CD14-positive monocyte (primary cell): ENCODE results near the gene COMP. TPM values are rescaled to one million over a fixed set of nuclear protein-coding genes. Genes with fewer than 3 reads are reported as not detected.

ENCODE experiments used
- DNase-seq, 3 donors: peaks; one replicate each; pipeline ENCODE4 v3.0.0-alpha.2; 2011 to 2022
- H2AFZ ChIP-seq: 2 replicates; pipeline ENCODE4 v1.6.0; 2012; ENCODE audit warnings: mild to moderate bottlenecking, low read depth, low read length, inconsistent platforms; ENCODE audit not compliant: insufficient read depth, poor library complexity, severe bottlenecking
- H3K27ac ChIP-seq, 2 donors: 1 replicate in 1 of 2; 2 replicates in 1 of 2; pipeline ENCODE4 v1.5.1; 2012 to 2013; ENCODE audit warnings: low read length in 2 of 2, control low read depth in 1 of 2, inconsistent platforms in 1 of 2, low read depth in 1 of 2, mild to moderate bottlenecking in 1 of 2
- H3K27me3 ChIP-seq, 2 donors: one replicate each; pipeline versions ENCODE4 v1.6.0 to v1.6.1; 2011 to 2013; ENCODE audit warnings: low read length in 2 of 2; ENCODE audit not compliant: control insufficient read depth in 2 of 2, insufficient read depth in 2 of 2
- H3K36me3 ChIP-seq, 2 donors: replicated peaks in 1 of 2; 1 replicate in 1 of 2; 2 replicates in 1 of 2; pipeline versions ENCODE4 v1.5.1 to v1.6.1; 2012 to 2013; ENCODE audit warnings: low read length in 2 of 2, control low read depth in 1 of 2, inconsistent platforms in 1 of 2, mild to moderate bottlenecking in 1 of 2; ENCODE audit not compliant: insufficient read depth in 2 of 2, control insufficient read depth in 1 of 2
- H3K4me1 ChIP-seq, 2 donors: 1 replicate in 1 of 2; 2 replicates in 1 of 2; pipeline versions ENCODE4 v1.5.1 to v1.6.1; 2012 to 2013; ENCODE audit warnings: low read length in 2 of 2, control low read depth in 1 of 2, inconsistent platforms in 1 of 2, mild to moderate bottlenecking in 1 of 2, moderate library complexity in 1 of 2; ENCODE audit not compliant: insufficient read depth in 2 of 2, control insufficient read depth in 1 of 2
- H3K4me2 ChIP-seq: replicated peaks from 2 replicates; pipeline ENCODE3; 2012; ENCODE audit warnings: low read length, moderate library complexity, mild to moderate bottlenecking; ENCODE audit not compliant: poor library complexity, severe bottlenecking; ENCODE audit errors: extremely low read depth
- H3K4me3 ChIP-seq, 3 experiments: fragments of 200-600 bp in 1 of 3; sonication (generic) in 1 of 3; replicated peaks in 1 of 3; 1 replicate in 2 of 3; 2 replicates in 1 of 3; pipeline ENCODE4 v1.5.1; 2011 to 2013; ENCODE audit warnings: low read length in 3 of 3, mild to moderate bottlenecking in 3 of 3, control low read depth in 2 of 3, low read depth in 2 of 3, inconsistent platforms in 1 of 3, moderate library complexity in 1 of 3
- H3K79me2 ChIP-seq: 2 replicates; pipeline ENCODE4 v1.6.0; 2012; ENCODE audit warnings: mild to moderate bottlenecking, control low read depth, inconsistent platforms, low read length, moderate library complexity; ENCODE audit not compliant: insufficient read depth
- H3K9ac ChIP-seq: 2 replicates; pipeline ENCODE4 v1.6.0; 2017; ENCODE audit warnings: low read length, mild to moderate bottlenecking; ENCODE audit not compliant: insufficient read depth, poor library complexity, severe bottlenecking
- H3K9me3 ChIP-seq, 2 donors: replicated peaks in 1 of 2; 1 replicate in 1 of 2; 2 replicates in 1 of 2; pipeline versions ENCODE4 v1.5.1 to v1.6.1; 2012 to 2013; ENCODE audit warnings: low read length in 2 of 2, control low read depth in 1 of 2; ENCODE audit not compliant: control insufficient read depth in 1 of 2, insufficient read depth in 1 of 2
- H4K20me1 ChIP-seq: 2 replicates; pipeline ENCODE4 v1.6.0; 2012; ENCODE audit warnings: mild to moderate bottlenecking, low read length, control low read depth, moderate library complexity; ENCODE audit not compliant: insufficient read depth
- H3K27ac Mint-ChIP-seq, 7 donors: one replicate each; pipeline ENCODE4 v1.8.0; 2020; ENCODE audit warnings: mild to moderate bottlenecking in 7 of 7, mixed read lengths in 7 of 7, moderate library complexity in 6 of 7, inconsistent platforms in 2 of 7
- H3K27me3 Mint-ChIP-seq, 3 donors: one replicate each; pipeline ENCODE4 v1.8.0; 2021 to 2022; ENCODE audit warnings: low read depth in 3 of 3, mild to moderate bottlenecking in 3 of 3, mixed read lengths in 3 of 3, moderate library complexity in 3 of 3, inconsistent platforms in 1 of 3
- H3K36me3 Mint-ChIP-seq, 2 donors: one replicate each; pipeline ENCODE4 v1.8.0; 2020; ENCODE audit warnings: mixed read lengths in 2 of 2, inconsistent platforms in 1 of 2, mild to moderate bottlenecking in 1 of 2
- H3K4me1 Mint-ChIP-seq: one replicate; pipeline ENCODE4 v1.8.0; 2020; ENCODE audit warnings: mild to moderate bottlenecking, mixed read lengths
- H3K4me3 Mint-ChIP-seq, 2 donors: one replicate each; pipeline ENCODE4 v1.8.0; 2020; ENCODE audit warnings: mild to moderate bottlenecking in 2 of 2, mixed read lengths in 2 of 2, moderate library complexity in 1 of 2
- H3K9me3 Mint-ChIP-seq, 7 donors: one replicate each; pipeline ENCODE4 v1.8.0; 2020 to 2022; ENCODE audit warnings: mixed read lengths in 7 of 7, mild to moderate bottlenecking in 6 of 7, moderate library complexity in 6 of 7, inconsistent platforms in 2 of 7
- WGBS: methylation state at CpG from one replicate; pipeline ENCODE4 v1.1.5; 2013; ENCODE audit warnings: missing lambda C conversion rate; ENCODE audit not compliant: insufficient coverage; 5-methylcytosine and 5-hydroxymethylcytosine counted together
- intact Hi-C, 2 donors: fragments of 100-400 bp; cut with micrococcal nuclease; formaldehyde crosslinking; loops; one replicate each; pipeline versions ENCODE4 v1.15.0 to v1.15.1; 2023
- polyA plus RNA-seq, 3 donors: library from polyadenylated mRNA; depleted of rRNA in 1 of 3; unstranded in 2 of 3; stranded (reverse) in 1 of 3; fragments of 300-500 nt in 2 of 3; fragments of >200 nt in 1 of 3; fragmentation: Illumina TruSeq in 2 of 3; gene quantifications; 1 replicate in 2 of 3; 2 replicates in 1 of 3; pipeline ENCODE4 v1.2.3, GENCODE V29; 2012 to 2021
- TF ChIP-seq, protein P1 (sequence below): fragments of 200-600 bp; IDR thresholded peaks from one replicate; pipeline ENCODE4 v1.8.0; 2022; ENCODE audit warnings: antibody characterized with exemption, mild to moderate bottlenecking

COMP gene
- polyA plus RNA-seq, 3 donors, result not detected

- no peaks in the 10 kb centered on the region for H3K9me3 ChIP-seq
- 97% methylated on average over 21 of the region's 26 CpGs for WGBS
- H3K27ac ChIP-seq, result no peak overlapping the region
- Mint-ChIP-seq H3K4me3 (no peak overlapping the region), H3K36me3 (peaks cover 6 to 15% of the 10 kb centered on the region in 2 donors), H3K27ac (no peak overlapping the region), H3K27me3 (peaks cover 0 to 3% (median 0%) of the 10 kb centered on the region in 3 donors), H3K9me3 (no peaks in the 10 kb centered on the region), H3K4me1 (no peaks in the 10 kb centered on the region)
- H3K79me2 ChIP-seq, result no peaks in the 10 kb centered on the region
- H2AFZ ChIP-seq, result no peak overlapping the region
- TF ChIP-seq, protein P1, sequence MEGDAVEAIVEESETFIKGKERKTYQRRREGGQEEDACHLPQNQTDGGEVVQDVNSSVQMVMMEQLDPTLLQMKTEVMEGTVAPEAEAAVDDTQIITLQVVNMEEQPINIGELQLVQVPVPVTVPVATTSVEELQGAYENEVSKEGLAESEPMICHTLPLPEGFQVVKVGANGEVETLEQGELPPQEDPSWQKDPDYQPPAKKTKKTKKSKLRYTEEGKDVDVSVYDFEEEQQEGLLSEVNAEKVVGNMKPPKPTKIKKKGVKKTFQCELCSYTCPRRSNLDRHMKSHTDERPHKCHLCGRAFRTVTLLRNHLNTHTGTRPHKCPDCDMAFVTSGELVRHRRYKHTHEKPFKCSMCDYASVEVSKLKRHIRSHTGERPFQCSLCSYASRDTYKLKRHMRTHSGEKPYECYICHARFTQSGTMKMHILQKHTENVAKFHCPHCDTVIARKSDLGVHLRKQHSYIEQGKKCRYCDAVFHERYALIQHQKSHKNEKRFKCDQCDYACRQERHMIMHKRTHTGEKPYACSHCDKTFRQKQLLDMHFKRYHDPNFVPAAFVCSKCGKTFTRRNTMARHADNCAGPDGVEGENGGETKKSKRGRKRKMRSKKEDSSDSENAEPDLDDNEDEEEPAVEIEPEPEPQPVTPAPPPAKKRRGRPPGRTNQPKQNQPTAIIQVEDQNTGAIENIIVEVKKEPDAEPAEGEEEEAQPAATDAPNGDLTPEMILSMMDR, result no peak
- intact Hi-C loops, result no loop called here
- H3K9ac ChIP-seq, result no peak overlapping the region
- no peak overlapping the region for H3K4me2 ChIP-seq
- H3K27me3 ChIP-seq, result no peaks in the 10 kb centered on the region
- no peak overlapping the region for H3K4me3 ChIP-seq
- H3K36me3 ChIP-seq, result peaks cover 3 to 11% of the 10 kb centered on the region in 2 donors
- H4K20me1 ChIP-seq, result peaks cover 12% of the 10 kb centered on the region
- H3K4me1 ChIP-seq, result no peaks in the 10 kb centered on the region
- DNase-seq, result no peak
These were observed 45.9 kb downstream of the COMP start for GRCh38 chr19:18745012-18745735.

DNA sequence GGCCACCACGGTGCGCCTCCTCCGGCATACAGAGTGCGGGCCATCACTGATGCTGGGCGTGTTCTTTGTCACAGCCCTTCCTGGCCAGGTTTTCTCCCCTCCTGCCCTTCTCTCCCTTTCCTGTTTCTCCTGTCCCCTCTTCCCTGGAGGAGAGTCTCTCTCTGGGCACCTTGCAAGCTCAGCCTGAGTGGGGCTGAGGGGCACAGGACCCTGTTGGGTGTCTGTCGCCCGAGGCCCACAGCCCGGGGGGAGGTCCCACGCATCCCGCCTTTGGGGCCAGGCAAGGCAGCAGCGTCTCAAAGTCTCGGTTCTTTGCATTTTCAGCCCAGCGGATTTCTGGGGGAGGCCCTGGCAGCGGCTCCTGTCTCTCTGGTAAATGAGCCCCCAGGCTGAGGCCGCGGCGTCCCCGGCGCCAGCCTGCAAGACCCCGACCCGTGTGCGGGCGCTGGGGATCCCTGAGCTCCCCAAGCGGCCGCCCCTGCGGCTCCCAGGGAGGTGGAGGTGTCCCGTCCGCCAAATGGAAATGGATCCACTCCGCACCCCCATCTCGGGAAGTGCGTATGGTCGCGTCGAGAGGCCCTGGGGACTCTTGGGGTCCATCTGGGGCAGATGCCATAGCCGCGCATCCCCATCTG, 47.2 kb downstream of the COMP start:
- Histone ChIP-seq H2AFZ (no peak overlapping the region), H3K36me3 (peaks cover 0 to 5% of the 10 kb centered on the region in 2 donors), H3K9ac (no peak overlapping the region), H4K20me1 (peaks cover 21% of the 10 kb centered on the region), H3K27ac (no peak overlapping the region), H3K27me3 (no peaks in the 10 kb centered on the region), H3K4me1 (no peaks in the 10 kb centered on the region), H3K79me2 (no peaks in the 10 kb centered on the region), H3K4me2 (no peak overlapping the region), H3K9me3 (no peaks in the 10 kb centered on the region), H3K4me3 (no peak overlapping the region)
- intact Hi-C loops, result no loop called here
- H3K9me3 Mint-ChIP-seq, result no peaks in the 10 kb centered on the region
- H3K27ac Mint-ChIP-seq, result peak overlapping the region in 1 of 7 donors; percentile 5
- WGBS, result 97% methylated on average over 35 of the region's 36 CpGs
- H3K4me3 Mint-ChIP-seq, result no peak overlapping the region
- peaks cover 0 to 8% of the 10 kb centered on the region in 2 donors for H3K36me3 Mint-ChIP-seq
- DNase-seq, result no peak
- TF ChIP-seq, protein P1, result no peak
- no peaks in the 10 kb centered on the region for H3K4me1 Mint-ChIP-seq
- H3K27me3 Mint-ChIP-seq, result peaks cover 0 to 1% (median 0%) of the 10 kb centered on the region in 3 donors
